Upper lobe of left lung (tissue), 4 donors: ENCODE results near the gene EEF1E1.

Source experiments
- CTCF ChIP-seq, 6 experiments: fragments of 450-650 bp in 4 of 6; fragments of 200-600 bp in 2 of 6; sonication (generic) in 2 of 6; IDR thresholded peaks; one replicate each; pipeline ENCODE4 v1.5.1; 2016 to 2019; ENCODE audit warnings: antibody characterized with exemption in 6 of 6
- EP300 ChIP-seq, 4 donors: sonication (generic); formaldehyde crosslinking; IDR thresholded peaks; one replicate each; pipeline ENCODE4 v1.5.1; 2017; ENCODE audit warnings: antibody characterized with exemption in 4 of 4, control low read depth in 2 of 4
- POLR2A ChIP-seq, 4 donors: fragments of 450-650 bp; IDR thresholded peaks; one replicate each; pipeline ENCODE4 v1.5.1; 2016 to 2017; ENCODE audit warnings: antibody characterized with exemption in 4 of 4, mild to moderate bottlenecking in 2 of 4
- POLR2AphosphoS5 ChIP-seq, 2 donors: sonication (generic); formaldehyde crosslinking; IDR thresholded peaks; one replicate each; pipeline ENCODE4 v1.5.1; 2017; ENCODE audit warnings: antibody characterized with exemption in 2 of 2

- TF ChIP-seq EP300 (IDR thresholded peaks at IDR 0.05) (no peak), CTCF (IDR thresholded peaks at IDR 0.05) (no peak), POLR2AphosphoS5 (IDR thresholded peaks at IDR 0.05) (no peak), POLR2A (IDR thresholded peaks at IDR 0.05) (no peak)
Measured at GRCh38 chr6:8061736-8062135, 40.6 kb downstream of the EEF1E1 start.
